Smooth muscle cell (in vitro differentiated cells): ENCODE measurements around the gene PRICKLE2. TPM values are rescaled to one million over a fixed set of nuclear protein-coding genes. Genes with fewer than 3 reads are reported as not detected.
A peak's percentile ranks its signal among the peaks of the same experiment; 100 is the strongest.

Experiments
- DNase-seq: peaks from one replicate; lab custom pipeline; 2025; ENCODE audit not compliant: unreplicated experiment; lab: John Stamatoyannopoulos, UW
- H2AFZ ChIP-seq: fragments of 200-600 bp; sonication (generic); 2 replicates; pipeline ENCODE4 v1.6.0; 2016; ENCODE audit warnings: antibody characterized with exemption, low read depth, mild to moderate bottlenecking
- H3F3A ChIP-seq: fragments of 200-600 bp; sonication (generic); 2 replicates; pipeline ENCODE4 v1.6.0; 2017; ENCODE audit warnings: antibody characterized with exemption, low read depth
- H3K27ac ChIP-seq: fragments of 200-600 bp; sonication (generic); 2 replicates; pipeline ENCODE4 v1.5.1; 2016; ENCODE audit warnings: low read depth, mild to moderate bottlenecking
- H3K27me3 ChIP-seq: fragments of 200-600 bp; sonication (generic); 2 replicates; pipeline ENCODE4 v1.6.1; 2016; ENCODE audit warnings: low read depth, mild to moderate bottlenecking
- H3K36me3 ChIP-seq: fragments of 200-600 bp; sonication (generic); 2 replicates; pipeline ENCODE4 v1.5.1; 2016; ENCODE audit warnings: low read depth
- H3K4me1 ChIP-seq: fragments of 200-600 bp; sonication (generic); 2 replicates; pipeline ENCODE4 v1.5.1; 2016; ENCODE audit warnings: low read depth
- H3K4me2 ChIP-seq: fragments of 200-600 bp; sonication (generic); 2 replicates; pipeline ENCODE4 v1.6.0; 2016; ENCODE audit warnings: mild to moderate bottlenecking
- H3K4me3 ChIP-seq: fragments of 200-600 bp; sonication (generic); 2 replicates; pipeline ENCODE4 v1.5.1; 2016; ENCODE audit warnings: mild to moderate bottlenecking
- H3K79me2 ChIP-seq: fragments of 200-600 bp; sonication (generic); 2 replicates; pipeline ENCODE4 v1.6.0; 2016; ENCODE audit warnings: low read depth, mild to moderate bottlenecking
- H3K9ac ChIP-seq: fragments of 200-600 bp; sonication (generic); 2 replicates; pipeline ENCODE4 v1.6.0; 2016; ENCODE audit warnings: low read depth
- H3K9me3 ChIP-seq: fragments of 200-600 bp; sonication (generic); replicated peaks from 2 replicates; pipeline ENCODE4 v1.5.1; 2016; ENCODE audit warnings: low read depth
- H4K20me1 ChIP-seq: fragments of 200-600 bp; sonication (generic); 2 replicates; pipeline ENCODE4 v1.6.0; 2016; ENCODE audit warnings: low read depth
- CTCF ChIP-seq: fragments of 200-600 bp; sonication (generic); IDR thresholded peaks from 2 replicates; pipeline ENCODE4 v1.5.1; 2017; ENCODE audit warnings: borderline replicate concordance, mild to moderate bottlenecking, antibody characterized with exemption; ENCODE audit not compliant: insufficient read depth, poor library complexity, severe bottlenecking
- WGBS: methylation state at CpG from one replicate; pipeline ENCODE4 v1.1.7; 2016; ENCODE audit warnings: low lambda C conversion rate; 5-methylcytosine and 5-hydroxymethylcytosine counted together
- polyA plus RNA-seq: library from polyadenylated mRNA; unstranded; fragments of >200 nt; fragmentation: Nextera tagmentation; extraction: Ambion mirVana; gene quantifications from 2 replicates; pipeline ENCODE4 v1.2.1, GENCODE V29; 2016
- total RNA-seq: library from RNA; depleted of rRNA; stranded (reverse); fragments of >200 nt; gene quantifications from 2 replicates; pipeline ENCODE4 v1.2.3, GENCODE V29; 2014

PRICKLE2 gene
- total and polyA plus RNA-seq, 2 experiments from 2014 or later = 7.8 to 49.9 TPM

GRCh38 chr3:64049832-64050231 is 175.4 kb downstream of the PRICKLE2 start:
- 77% methylated on average over 4 of the region's 4 CpGs for WGBS
- Histone ChIP-seq H3K27ac (peak overlapping the region; percentile 82), H2AFZ (no peak overlapping the region), H3K79me2 (no peaks in the 10 kb centered on the region), H3K4me1 (peaks cover 41% of the 10 kb centered on the region), H3K9ac (no peak overlapping the region), H4K20me1 (no peaks in the 10 kb centered on the region), H3F3A (no peaks in the 10 kb centered on the region), H3K4me3 (no peak overlapping the region), H3K9me3 (no peaks in the 10 kb centered on the region), H3K4me2 (no peak overlapping the region), H3K36me3 (no peaks in the 10 kb centered on the region), H3K27me3 (no peaks in the 10 kb centered on the region)
- DNase-seq = no peak
- no peak for TF ChIP-seq CTCF

GRCh38 chr3:64049136-64049535 is 176.1 kb downstream of the PRICKLE2 start:
- peak overlapping the region; percentile 5 for H3K4me2 ChIP-seq
- H3K9me3 ChIP-seq = no peaks in the 10 kb centered on the region
- 29% methylated on average over 3 of the region's 3 CpGs for WGBS

GRCh38 chr3:64048631-64049061 is 176.6 kb downstream of the PRICKLE2 start:
- H3K9ac ChIP-seq = no peak overlapping the region
- no peak overlapping the region for H2AFZ ChIP-seq
- H3F3A ChIP-seq = no peaks in the 10 kb centered on the region
- no peaks in the 10 kb centered on the region for H3K27me3 ChIP-seq
- peak overlapping the region; percentile 82 for H3K27ac ChIP-seq
- no peaks in the 10 kb centered on the region for H3K36me3 ChIP-seq
- H3K79me2 ChIP-seq = no peaks in the 10 kb centered on the region
- WGBS = 49% methylated on average over 3 of the region's 3 CpGs
- no peaks in the 10 kb centered on the region for H3K9me3 ChIP-seq
- TF ChIP-seq CTCF = no peak
- H3K4me1 ChIP-seq = peaks cover 37% of the 10 kb centered on the region
- H3K4me2 ChIP-seq = peak overlapping the region; percentile 65
- no peaks in the 10 kb centered on the region for H4K20me1 ChIP-seq
- no peak for DNase-seq
- no peak overlapping the region for H3K4me3 ChIP-seq

More at GRCh38 chr3:64049136-64049535, 176.1 kb downstream of the PRICKLE2 start:
- H3K4me3 ChIP-seq = no peak overlapping the region
- H3K27me3 ChIP-seq = no peaks in the 10 kb centered on the region
- H3K4me1 ChIP-seq = peaks cover 41% of the 10 kb centered on the region
- no peaks in the 10 kb centered on the region for H3K36me3 ChIP-seq
- no peaks in the 10 kb centered on the region for H3K79me2 ChIP-seq
- no peak overlapping the region for H2AFZ ChIP-seq
- TF ChIP-seq CTCF = no peak
- H3F3A ChIP-seq = no peaks in the 10 kb centered on the region
- DNase-seq = no peak
- H3K27ac ChIP-seq = peak overlapping the region; percentile 82
- H3K9ac ChIP-seq = no peak overlapping the region
- no peaks in the 10 kb centered on the region for H4K20me1 ChIP-seq

GRCh38 chr3:64047787-64048186 is 177.5 kb downstream of the PRICKLE2 start:
- WGBS = 25% methylated on average over 7 of the region's 7 CpGs
- peak overlapping the region; percentile 65 for H3K4me2 ChIP-seq
- H2AFZ ChIP-seq = peak overlapping the region; percentile 80

More at GRCh38 chr3:64047787-64048186, 177.5 kb downstream of the PRICKLE2 start:
- no peaks in the 10 kb centered on the region for H3K9me3 ChIP-seq
- no peaks in the 10 kb centered on the region for H4K20me1 ChIP-seq
- TF ChIP-seq CTCF = no peak
- no peaks in the 10 kb centered on the region for H3K36me3 ChIP-seq
- H3K27ac ChIP-seq = peak overlapping the region; percentile 82
- no peaks in the 10 kb centered on the region for H3F3A ChIP-seq
- peak overlapping the region; percentile 32 for H3K9ac ChIP-seq
- DNase-seq = no peak
- no peak overlapping the region for H3K4me3 ChIP-seq
- no peaks in the 10 kb centered on the region for H3K27me3 ChIP-seq
- H3K4me1 ChIP-seq = peaks cover 30% of the 10 kb centered on the region
- no peaks in the 10 kb centered on the region for H3K79me2 ChIP-seq
